T47D (cell line): ENCODE results near the gene ZNF71.
A peak's percentile ranks its signal among the peaks of the same experiment; 100 is the strongest.
"Not testable (repeated sequence)": the region's sequence is repeated elsewhere in the genome, so short reads cannot be mapped to it uniquely, and the experiment has no call there.

Source experiments
- DNase-seq, 2 experiments: peaks; one replicate each; pipeline versions ENCODE4 v3.0.0 to v3.0.0-alpha.2; 2011 to 2012; ENCODE audit warnings: low read depth in 1 of 2, low spot score in 1 of 2
- JUND ChIP-seq: IDR thresholded peaks from 2 replicates; pipeline ENCODE4 v1.6.1; 2012; ENCODE audit warnings: low read depth
- in situ Hi-C: cut with HindIII; loops from 2 replicates; pipeline ENCODE4 v1.10.0; 2016; ENCODE audit warnings: low sequenced_read_pairs, low pct_unique_long_range_greater_than_20kb

Gene ZNF71

GRCh38 chr19:56639217-56639616 lies 44.1 kb downstream of the ZNF71 start:
- in situ Hi-C loops = no loop called here
- peak in 1 of 2 experiments; percentile 66 for DNase-seq
- no peak for TF ChIP-seq JUND

DNA sequence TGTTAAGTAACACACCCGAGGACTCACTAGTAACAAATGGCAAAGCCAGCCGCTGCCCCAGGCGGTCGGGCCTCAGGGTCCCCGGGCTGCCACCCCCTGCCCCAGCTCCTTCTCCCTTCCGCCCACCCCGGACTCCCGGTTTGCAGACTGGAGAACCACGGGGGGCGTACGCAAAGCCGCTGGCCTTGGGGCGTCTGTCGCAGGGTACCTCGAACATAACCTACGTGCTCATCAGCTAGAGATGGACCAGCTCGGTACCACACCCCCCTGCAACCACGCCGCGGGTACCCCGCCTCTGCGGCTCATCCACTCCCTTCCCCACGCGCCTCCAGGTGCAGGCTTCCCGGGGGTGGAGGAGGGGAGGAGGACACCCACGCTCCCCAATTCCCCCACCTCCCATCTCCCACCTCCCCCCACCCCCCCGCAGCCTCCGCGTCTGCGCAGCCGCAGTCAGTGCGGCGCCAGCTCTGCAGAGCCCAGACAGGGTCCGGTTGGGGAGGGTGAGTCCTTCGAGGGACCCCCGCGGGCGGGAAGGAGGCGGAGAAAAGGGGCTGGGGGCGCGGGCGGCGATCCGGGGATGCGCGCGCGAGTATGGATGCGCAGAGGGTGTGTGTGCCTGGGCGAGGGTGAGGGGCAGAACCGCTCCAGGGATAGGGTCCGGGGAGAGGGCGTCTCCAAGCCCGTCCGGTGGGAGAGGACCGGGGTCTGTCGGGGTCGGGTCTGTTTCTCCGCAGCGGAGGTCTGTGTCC lies 47.8 kb downstream of the ZNF71 start, which contains the start of gene SMIM17:
Gene SMIM17, plus strand, starts transcription at position 449 of the 749 bp plus-strand sequence. CDS start 2,509 bp downstream, outside the sequence.
- no peak for TF ChIP-seq JUND
- in situ Hi-C loops = no loop called here
- DNase-seq = no peak

DNA sequence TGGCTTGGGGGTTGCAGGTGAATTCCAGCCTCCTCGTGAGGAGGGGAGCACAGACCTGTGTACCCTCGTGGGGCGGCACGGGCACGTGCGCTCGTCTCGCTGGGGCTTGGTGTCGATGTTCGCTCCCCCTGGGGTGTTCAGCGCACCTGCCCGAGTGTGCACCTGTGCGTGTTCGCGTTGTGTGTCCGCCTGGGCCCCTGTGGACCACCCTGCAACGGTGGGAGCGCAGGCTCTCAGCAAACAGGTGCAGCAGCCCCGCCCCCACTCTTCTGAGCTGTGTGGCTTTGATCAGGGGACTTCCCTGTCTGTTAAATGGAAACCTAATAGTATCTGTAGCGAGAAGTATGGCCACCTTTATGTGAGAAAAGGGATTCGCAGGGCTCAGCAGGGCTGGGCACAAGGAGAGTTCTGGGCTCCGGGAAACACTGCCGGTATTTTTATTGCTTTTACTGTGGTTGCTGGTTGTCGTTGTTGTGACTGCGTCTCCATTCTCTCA lies 48.4 kb downstream of the ZNF71 start:
- TF ChIP-seq JUND = no peak
- in situ Hi-C loops = no loop called here
- DNase-seq = no peak

DNA sequence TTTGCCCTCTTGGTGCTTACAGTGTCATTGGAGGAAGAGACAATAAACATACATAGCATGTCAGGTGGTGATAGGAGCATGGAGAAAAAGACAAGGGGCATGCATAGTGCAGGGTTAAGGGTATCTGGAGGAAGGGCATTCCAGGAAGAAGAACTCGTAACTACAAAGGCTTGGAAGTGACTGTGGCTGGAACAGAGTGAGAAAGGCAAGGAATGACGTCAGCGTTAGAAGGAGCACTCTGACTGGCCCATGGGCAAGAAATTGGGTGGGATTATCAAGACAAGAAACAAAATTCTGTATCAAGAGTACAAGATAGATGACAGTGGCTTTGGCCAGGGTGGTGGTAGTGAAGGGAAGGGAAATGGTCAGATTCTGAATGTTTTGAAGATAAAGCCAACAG lies 59.0 kb downstream of the ZNF71 start:
- TF ChIP-seq JUND = no peak
- in situ Hi-C loops = no loop called here
- DNase-seq = no peak

DNA sequence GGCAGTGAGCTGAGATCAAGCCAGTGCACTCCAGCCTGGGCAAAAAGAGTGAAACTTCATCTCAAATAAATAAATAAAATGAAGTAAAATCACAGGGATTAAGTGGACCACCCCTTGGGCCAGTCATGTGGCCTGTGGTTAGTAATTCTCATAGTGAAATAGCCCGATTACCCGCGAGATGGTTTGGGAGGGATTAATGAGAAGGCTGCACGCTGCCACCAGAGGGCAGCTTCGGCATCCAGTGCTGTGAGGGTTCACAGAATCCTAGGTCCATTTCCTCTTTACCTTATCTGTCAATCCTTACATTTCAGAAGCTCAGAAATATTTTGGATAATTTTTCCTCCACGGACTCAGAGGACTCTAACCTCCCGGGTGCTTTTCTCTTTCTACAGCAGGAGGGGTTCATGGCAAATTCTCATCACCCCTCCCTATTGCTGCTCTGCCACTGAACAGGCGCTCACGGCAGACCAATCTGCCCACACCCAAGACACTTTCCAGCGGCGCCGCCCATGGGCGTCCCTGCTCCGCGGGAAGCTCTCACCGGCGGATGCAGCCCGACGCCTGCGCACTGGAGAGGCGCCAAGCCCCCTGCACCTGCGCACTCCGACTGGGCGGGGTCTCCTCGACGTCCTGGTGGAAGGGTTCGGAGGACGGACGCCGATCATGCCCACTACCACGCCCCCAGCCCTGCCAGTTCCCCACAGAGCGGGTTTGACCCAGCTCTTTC lies 65.4 kb downstream of the ZNF71 start:
- TF ChIP-seq JUND = no peak
- DNase-seq = no peak
- in situ Hi-C loops = no loop called here

DNA sequence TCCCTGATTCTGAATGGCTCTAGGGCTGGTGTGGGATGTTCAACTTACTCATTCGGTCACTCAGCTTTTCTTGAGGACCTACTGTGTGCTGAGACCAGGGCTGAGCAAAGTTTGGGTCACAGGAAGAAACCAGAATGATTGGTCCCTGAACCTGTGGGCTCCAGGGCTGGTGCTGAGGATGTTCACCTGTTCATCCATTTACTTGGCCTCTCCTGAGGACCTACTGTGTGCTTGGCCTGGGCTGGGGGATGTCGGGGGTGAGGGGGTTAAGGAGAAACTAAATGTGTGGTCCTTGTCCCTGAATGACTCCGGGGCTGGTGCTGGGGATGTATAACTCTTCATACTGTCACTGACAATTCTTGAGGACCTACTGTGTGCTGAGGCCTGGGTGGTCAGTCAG lies 66.1 kb downstream of the ZNF71 start:
- no peak for TF ChIP-seq JUND
- DNase-seq = no peak
- in situ Hi-C loops = no loop called here

GRCh38 chr19:56663931-56664500 lies 68.9 kb downstream of the ZNF71 start:
- DNase-seq = no peak
- in situ Hi-C loops = no loop called here
- no peak for TF ChIP-seq JUND

GRCh38 chr19:56664511-56664910 lies 69.4 kb downstream of the ZNF71 start:
- no peak for DNase-seq
- in situ Hi-C loops = no loop called here
- no peak for TF ChIP-seq JUND

GRCh38 chr19:56667311-56667870 lies 72.3 kb downstream of the ZNF71 start:
- DNase-seq = no peak
- TF ChIP-seq JUND = no peak
- in situ Hi-C loops = no loop called here

DNA sequence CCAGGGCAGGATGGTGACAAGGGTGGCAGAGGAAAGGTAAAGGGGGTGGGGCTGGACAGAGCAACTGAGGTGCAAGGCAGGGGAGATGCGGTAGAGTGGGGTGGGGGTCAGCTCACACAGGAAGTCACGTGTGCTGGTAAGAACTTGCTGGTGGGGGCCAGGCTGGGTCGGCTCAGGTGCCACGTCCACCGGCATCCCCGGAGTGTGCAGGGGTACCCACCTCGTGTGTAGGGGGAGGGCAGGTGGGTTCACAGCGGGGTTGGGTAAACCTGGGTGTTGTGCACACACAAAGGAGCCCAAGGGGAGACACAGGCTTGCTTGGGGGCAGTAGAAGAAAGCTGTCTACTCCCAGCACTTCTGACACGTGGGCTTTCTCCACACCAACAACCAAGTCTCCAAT lies 73.6 kb downstream of the ZNF71 start:
- in situ Hi-C loops = no loop called here
- DNase-seq = no peak

GRCh38 chr19:56670401-56670960 lies 75.4 kb downstream of the ZNF71 start:
- TF ChIP-seq JUND = no peak
- DNase-seq = no peak
- in situ Hi-C loops = no loop called here

More for the DNA sequence above, 73.6 kb downstream of the ZNF71 start:
- no peak for TF ChIP-seq JUND

DNA sequence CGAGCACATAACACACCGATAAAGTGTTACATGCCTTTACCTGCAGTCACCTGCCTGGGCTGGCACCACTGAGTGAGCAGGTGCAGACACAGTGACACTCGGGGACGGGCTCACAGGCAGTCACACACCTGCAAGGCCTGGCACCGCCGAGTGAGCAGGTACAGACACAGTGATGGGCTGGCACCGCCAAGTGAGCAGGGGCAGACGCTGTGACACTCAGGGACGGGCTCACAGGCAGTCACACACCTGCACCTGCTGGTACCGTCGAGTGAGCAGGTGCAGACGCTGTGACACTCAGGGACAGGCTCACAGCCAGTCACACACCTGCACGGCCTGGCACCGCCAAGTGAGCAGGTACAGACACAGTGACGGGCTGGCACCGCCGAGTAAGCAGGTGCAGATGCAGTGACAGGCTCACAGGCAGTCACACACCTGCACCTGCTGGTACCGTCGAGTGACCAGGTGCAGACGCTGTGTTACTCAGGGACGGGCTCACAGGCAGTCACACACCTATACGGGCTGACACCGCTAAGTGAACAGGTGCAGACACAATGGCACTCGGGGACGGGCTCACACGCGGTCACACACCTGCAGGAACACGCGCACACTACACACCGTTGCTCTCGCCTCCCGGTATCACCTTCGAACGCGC lies 76.0 kb downstream of the ZNF71 start:
- in situ Hi-C loops = no loop called here
- no peak for TF ChIP-seq JUND
- no peak for DNase-seq

GRCh38 chr19:56671613-56671994 lies 76.5 kb downstream of the ZNF71 start, which contains the start of gene ZNF835:
TSS of gene ZNF835 (minus strand) at chr19:56671757. CDS start at chr19:56665198, 6,559 bp downstream.
- DNase-seq = no peak
- TF ChIP-seq JUND = no peak
- in situ Hi-C loops = no loop called here

DNA sequence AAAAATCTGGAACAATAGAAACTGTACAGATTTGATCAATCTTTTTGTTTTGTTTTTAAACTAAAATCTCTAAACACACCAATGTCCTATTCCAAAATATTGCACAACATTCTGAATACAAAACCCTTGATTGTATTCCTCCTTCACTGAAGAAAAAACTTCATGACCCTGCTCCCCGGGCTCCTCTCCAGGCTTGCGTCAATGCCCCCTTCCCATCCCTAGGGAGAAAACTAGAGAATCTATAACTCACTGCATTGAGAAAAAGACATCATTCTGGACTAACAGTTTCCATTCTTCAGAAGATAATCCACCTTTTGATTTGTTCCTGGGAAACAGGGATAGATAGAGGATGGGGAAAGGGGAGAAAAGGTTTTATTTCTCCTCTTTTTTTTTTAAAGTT lies 77.5 kb downstream of the ZNF71 start:
- DNase-seq, in situ Hi-C loops: not testable (repeated sequence)
